ENCODE results near the gene PPHLN1.

PPHLN1 gene, protein sequence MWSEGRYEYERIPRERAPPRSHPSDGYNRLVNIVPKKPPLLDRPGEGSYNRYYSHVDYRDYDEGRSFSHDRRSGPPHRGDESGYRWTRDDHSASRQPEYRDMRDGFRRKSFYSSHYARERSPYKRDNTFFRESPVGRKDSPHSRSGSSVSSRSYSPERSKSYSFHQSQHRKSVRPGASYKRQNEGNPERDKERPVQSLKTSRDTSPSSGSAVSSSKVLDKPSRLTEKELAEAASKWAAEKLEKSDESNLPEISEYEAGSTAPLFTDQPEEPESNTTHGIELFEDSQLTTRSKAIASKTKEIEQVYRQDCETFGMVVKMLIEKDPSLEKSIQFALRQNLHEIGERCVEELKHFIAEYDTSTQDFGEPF

DNA sequence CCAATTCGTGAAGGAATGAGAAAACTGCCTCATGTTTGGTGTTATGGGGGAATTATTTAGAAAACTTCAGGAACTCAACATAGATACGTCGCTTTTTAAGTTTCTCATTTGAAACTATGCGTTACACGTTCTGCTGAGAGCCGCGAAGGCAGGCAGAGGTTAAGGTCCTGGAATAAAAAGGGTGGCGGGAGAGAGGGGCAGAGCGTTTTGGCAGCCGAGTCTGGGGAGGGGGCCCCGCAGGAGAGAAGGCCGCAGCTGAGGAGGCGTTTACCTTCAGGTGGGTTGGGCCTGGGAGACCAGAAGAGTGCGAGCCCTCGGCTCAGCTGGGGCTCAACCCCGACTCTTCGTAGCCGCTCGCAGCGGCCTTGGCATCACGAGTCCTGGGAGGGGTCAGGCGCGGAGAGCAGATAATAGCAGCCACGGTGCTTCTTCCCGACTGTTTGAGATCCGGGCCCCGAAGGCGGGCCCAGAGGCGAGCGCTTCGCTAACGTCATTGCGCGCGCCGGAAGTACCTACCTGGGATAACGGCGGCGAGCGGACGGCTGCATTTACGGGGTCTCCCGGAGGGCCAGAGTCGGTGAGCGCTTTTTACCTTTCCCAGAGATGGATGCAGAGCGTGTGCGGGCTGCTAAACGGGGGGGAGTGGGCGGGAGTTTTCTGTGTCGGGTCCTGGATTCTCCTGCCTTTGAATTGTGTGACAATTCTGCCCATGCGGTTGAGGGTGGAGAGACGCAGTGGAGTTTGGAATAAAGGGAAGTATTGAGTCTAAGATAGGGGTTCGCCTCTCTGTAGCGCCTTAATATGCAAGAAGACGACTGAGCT lies at the start of gene PPHLN1, which contains the start of gene ZCRB1:
PPHLN1 (plus strand) TSS at position 515 of the 822 bp plus-strand sequence. CDS start 9,736 bp downstream, outside the sequence.
ZCRB1 (minus strand) TSS at position 442 of the 822 bp plus-strand sequence. CDS start 1,992 bp downstream, outside the sequence.
- Histone ChIP-seq H3K27ac (peak within 1 kb of the TSS; percentile 77), H3K4me1 (peaks cover 13% of the 10 kb centered on the region), H3K4me3 (ENCODE audit: low read depth, low read length) (peak within 1 kb of the TSS; percentile 91), H2AFZ (peak within 1 kb of the TSS; percentile 91), H3K27me3 (ENCODE audit: control insufficient read depth, insufficient read depth, low read length) (no peaks in the 10 kb centered on the region), H3K9me3 (ENCODE audit: control insufficient read depth, low read length) (no peaks in the 10 kb centered on the region), H3K9ac (peak within 1 kb of the TSS; percentile 57), H3K79me2 (peaks cover 24% of the 10 kb centered on the region), H3K4me2 (ENCODE audit: low read length) (peak within 1 kb of the TSS; percentile 92), H3K36me3 (ENCODE audit: control insufficient read depth, insufficient read depth, low read length) (no peaks in the 10 kb centered on the region)
- TF ChIP-seq, protein P1, sequence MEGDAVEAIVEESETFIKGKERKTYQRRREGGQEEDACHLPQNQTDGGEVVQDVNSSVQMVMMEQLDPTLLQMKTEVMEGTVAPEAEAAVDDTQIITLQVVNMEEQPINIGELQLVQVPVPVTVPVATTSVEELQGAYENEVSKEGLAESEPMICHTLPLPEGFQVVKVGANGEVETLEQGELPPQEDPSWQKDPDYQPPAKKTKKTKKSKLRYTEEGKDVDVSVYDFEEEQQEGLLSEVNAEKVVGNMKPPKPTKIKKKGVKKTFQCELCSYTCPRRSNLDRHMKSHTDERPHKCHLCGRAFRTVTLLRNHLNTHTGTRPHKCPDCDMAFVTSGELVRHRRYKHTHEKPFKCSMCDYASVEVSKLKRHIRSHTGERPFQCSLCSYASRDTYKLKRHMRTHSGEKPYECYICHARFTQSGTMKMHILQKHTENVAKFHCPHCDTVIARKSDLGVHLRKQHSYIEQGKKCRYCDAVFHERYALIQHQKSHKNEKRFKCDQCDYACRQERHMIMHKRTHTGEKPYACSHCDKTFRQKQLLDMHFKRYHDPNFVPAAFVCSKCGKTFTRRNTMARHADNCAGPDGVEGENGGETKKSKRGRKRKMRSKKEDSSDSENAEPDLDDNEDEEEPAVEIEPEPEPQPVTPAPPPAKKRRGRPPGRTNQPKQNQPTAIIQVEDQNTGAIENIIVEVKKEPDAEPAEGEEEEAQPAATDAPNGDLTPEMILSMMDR (IDR thresholded peaks at IDR 0.05): no peak

DNA sequence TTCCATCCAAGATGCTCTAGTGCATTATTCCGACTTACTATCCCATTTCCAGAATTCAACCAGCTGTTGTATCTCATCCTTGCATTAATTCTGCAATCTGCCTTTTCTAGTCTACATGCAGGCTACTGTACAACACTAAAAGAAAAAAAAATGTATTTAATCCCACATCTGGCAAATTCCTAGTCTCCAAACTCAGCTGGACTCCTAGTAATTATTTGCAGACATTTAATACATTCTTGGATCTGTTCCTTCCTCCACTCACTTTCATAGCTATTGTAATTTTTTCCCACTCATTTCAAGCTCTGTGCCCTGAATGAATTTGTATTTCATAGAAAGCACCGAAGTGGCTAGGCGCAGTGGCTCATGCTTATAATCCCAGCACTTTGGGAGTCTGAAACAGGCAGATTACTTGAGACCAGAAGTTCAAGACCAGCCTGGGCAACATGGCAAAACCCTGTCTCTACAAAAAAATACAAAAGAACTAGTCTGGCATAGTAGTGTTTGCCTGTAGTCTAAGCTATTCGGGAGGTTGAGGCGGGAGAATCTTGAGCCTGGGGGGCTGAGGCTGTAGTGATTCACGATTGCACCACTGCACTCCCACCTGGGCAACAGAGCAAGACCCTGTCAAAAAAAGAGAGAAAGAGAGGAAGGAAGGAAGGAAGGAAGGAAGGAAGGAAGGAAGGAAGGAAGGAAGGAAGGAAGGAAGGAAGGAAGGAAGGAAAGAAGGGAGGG lies 48.4 kb upstream of the PPHLN1 start:
- Histone ChIP-seq H3K79me2 (no peaks in the 10 kb centered on the region), H3K4me2 (ENCODE audit: low read length) (no peak overlapping the region), H3K9ac (no peak overlapping the region), H3K9me3 (ENCODE audit: control insufficient read depth, low read length) (no peaks in the 10 kb centered on the region), H2AFZ (no peak overlapping the region), H3K27ac (no peak overlapping the region), H3K36me3 (ENCODE audit: control insufficient read depth, insufficient read depth, low read length) (no peaks in the 10 kb centered on the region), H3K27me3 (ENCODE audit: control insufficient read depth, insufficient read depth, low read length) (no peaks in the 10 kb centered on the region), H3K4me1 (no peaks in the 10 kb centered on the region), H3K4me3 (ENCODE audit: low read depth, low read length) (no peak overlapping the region)
- TF ChIP-seq, protein P1 (IDR thresholded peaks at IDR 0.05): no peak

DNA sequence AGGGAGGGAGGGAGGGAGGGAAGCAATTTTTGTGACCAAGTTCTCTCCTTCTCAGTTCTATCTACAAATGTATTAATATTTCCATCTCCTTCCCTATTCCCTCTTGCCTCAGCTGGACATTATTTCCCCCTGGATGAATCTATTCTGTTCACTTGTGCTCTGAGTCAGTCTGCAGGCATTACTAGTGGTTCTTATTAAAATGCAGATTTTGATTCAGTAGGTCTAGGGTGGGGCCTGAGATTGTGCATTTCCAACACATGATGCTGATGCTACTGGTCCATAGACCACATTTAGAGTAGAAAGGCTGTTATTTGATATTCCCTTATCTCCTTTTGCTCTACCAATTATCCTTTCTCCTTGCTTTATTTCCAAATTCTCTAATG lies 47.8 kb upstream of the PPHLN1 start:
- H3K4me3 ChIP-seq (ENCODE audit: low read depth, low read length): no peak overlapping the region
- H3K79me2 ChIP-seq: no peaks in the 10 kb centered on the region
- H3K9me3 ChIP-seq (ENCODE audit: control insufficient read depth, low read length): no peaks in the 10 kb centered on the region
- no peak overlapping the region for H3K4me2 ChIP-seq (ENCODE audit: low read length)
- H3K36me3 ChIP-seq (ENCODE audit: control insufficient read depth, insufficient read depth, low read length): no peaks in the 10 kb centered on the region
- no peaks in the 10 kb centered on the region for H3K27me3 ChIP-seq (ENCODE audit: control insufficient read depth, insufficient read depth, low read length)
- no peaks in the 10 kb centered on the region for H3K4me1 ChIP-seq
- no peak overlapping the region for H3K27ac ChIP-seq
- H3K9ac ChIP-seq: no peak overlapping the region
- TF ChIP-seq, protein P1 (IDR thresholded peaks at IDR 0.05): no peak
- no peak overlapping the region for H2AFZ ChIP-seq

DNA sequence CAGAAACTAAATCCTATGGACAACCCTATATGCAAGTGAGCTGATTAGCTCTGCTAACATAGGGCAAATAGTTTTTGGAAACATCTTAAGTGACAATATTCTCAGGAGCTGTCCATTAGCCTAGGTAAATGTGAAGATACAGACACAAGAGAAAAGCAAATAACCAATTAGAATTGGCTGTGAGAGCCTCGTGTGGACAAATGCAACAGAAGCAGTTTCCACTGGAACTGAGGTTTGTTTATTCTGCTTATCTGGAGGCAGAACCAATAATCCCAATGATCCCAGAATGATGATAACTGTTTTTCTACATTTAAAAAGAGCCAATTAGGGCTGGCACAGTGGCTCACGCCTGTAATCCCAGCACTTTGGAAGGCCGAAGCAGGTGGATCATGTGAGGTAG lies 44.7 kb upstream of the PPHLN1 start:
- no peaks in the 10 kb centered on the region for H3K79me2 ChIP-seq
- no peaks in the 10 kb centered on the region for H3K9me3 ChIP-seq (ENCODE audit: control insufficient read depth, low read length)
- H3K9ac ChIP-seq: no peak overlapping the region
- TF ChIP-seq, protein P1 (IDR thresholded peaks at IDR 0.05): no peak
- H3K4me1 ChIP-seq: no peaks in the 10 kb centered on the region
- no peak overlapping the region for H2AFZ ChIP-seq
- no peak overlapping the region for H3K4me3 ChIP-seq (ENCODE audit: low read depth, low read length)
- H3K36me3 ChIP-seq (ENCODE audit: control insufficient read depth, insufficient read depth, low read length): no peaks in the 10 kb centered on the region
- H3K4me2 ChIP-seq (ENCODE audit: low read length): no peak overlapping the region
- no peak overlapping the region for H3K27ac ChIP-seq
- no peaks in the 10 kb centered on the region for H3K27me3 ChIP-seq (ENCODE audit: control insufficient read depth, insufficient read depth, low read length)

All from parathyroid adenoma (tissue), 2 donors.